HG03469 (cell line): ENCODE measurements around the gene TXLNG.
"Not testable (repeated sequence)": the region's sequence is repeated elsewhere in the genome, so short reads cannot be mapped to it uniquely, and the experiment has no call there.

Experiments used
- ATAC-seq: cut with Tn5 transposase; IDR thresholded peaks from one replicate; pipeline ENCODE4 v1.9.1; 2021; ENCODE audit warnings: mild to moderate bottlenecking, moderate library complexity, moderate number of reproducible peaks; ENCODE audit not compliant: unreplicated experiment

Gene TXLNG

GRCh38 chrX:16784440-16784839 lies 1.8 kb upstream of the TXLNG start:
- ATAC-seq, result not testable (repeated sequence)

GRCh38 chrX:16785247-16786138 lies 773 bp upstream of the TXLNG start:
- ATAC-seq, result no peak

- ATAC-seq, result no peak
These were observed 797 bp downstream of the TXLNG start for GRCh38 chrX:16786791-16787735.

GRCh38 chrX:16788477-16788876 lies 2.2 kb downstream of the TXLNG start:
- ATAC-seq, result no peak

GRCh38 chrX:16796298-16796697 lies 10.0 kb downstream of the TXLNG start:
- no peak for ATAC-seq

- no peak for ATAC-seq
These were observed 11.1 kb downstream of the TXLNG start for GRCh38 chrX:16797358-16797757.

- ATAC-seq, result no peak
These were observed 11.6 kb downstream of the TXLNG start for GRCh38 chrX:16797841-16798240.

- ATAC-seq, result peak; percentile 76
These were observed 18.7 kb downstream of the TXLNG start for GRCh38 chrX:16804923-16805464.

- no peak for ATAC-seq
These were observed 21.3 kb downstream of the TXLNG start for GRCh38 chrX:16807548-16807947.

GRCh38 chrX:16807976-16808542 lies 21.8 kb downstream of the TXLNG start:
- no peak for ATAC-seq

GRCh38 chrX:16814597-16814996 lies 28.3 kb downstream of the TXLNG start:
- no peak for ATAC-seq

- no peak for ATAC-seq
These were observed 33.4 kb downstream of the TXLNG start for GRCh38 chrX:16819634-16820033.

- ATAC-seq, result no peak
These were observed 36.5 kb downstream of the TXLNG start for GRCh38 chrX:16822723-16823122.

- no peak for ATAC-seq
These were observed 39.2 kb downstream of the TXLNG start for GRCh38 chrX:16825264-16826035.

GRCh38 chrX:16826207-16826606 lies 39.9 kb downstream of the TXLNG start:
- no peak for ATAC-seq

- ATAC-seq, result no peak
These were observed 41.0 kb downstream of the TXLNG start for GRCh38 chrX:16827225-16827624.

- ATAC-seq, result no peak
These were observed 42.0 kb downstream of the TXLNG start for GRCh38 chrX:16828124-16828908.

- no peak for ATAC-seq
These were observed 46.0 kb downstream of the TXLNG start for GRCh38 chrX:16832301-16832700.

GRCh38 chrX:16834806-16835205 lies 48.5 kb downstream of the TXLNG start:
- no peak for ATAC-seq
